Ovary (tissue), 9 donors: ENCODE data around the gene SLC25A38. TPM values are rescaled to one million over a fixed set of nuclear protein-coding genes. Genes with fewer than 3 reads are reported as not detected.
"Not testable (repeated sequence)": the region's sequence is repeated elsewhere in the genome, so short reads cannot be mapped to it uniquely, and the experiment has no call there.

ENCODE experiments used
- DNase-seq, 5 donors: peaks; one replicate each; pipeline ENCODE4 v3.0.0-alpha.2; 2019 to 2020
- H3K27ac ChIP-seq, 2 donors: fragments of 200-600 bp; one replicate each; pipeline versions ENCODE4 v1.5.1 to v1.8.0; 2019 to 2022
- H3K27me3 ChIP-seq: fragments of 200-600 bp; one replicate; pipeline ENCODE4 v1.8.0; 2022
- H3K36me3 ChIP-seq: fragments of 200-600 bp; sonication (generic); one replicate; pipeline ENCODE4 v1.5.1; 2019
- H3K4me1 ChIP-seq: one replicate; pipeline ENCODE4 v1.8.1; 2013; ENCODE audit warnings: mild to moderate bottlenecking, moderate library complexity; ENCODE audit not compliant: insufficient read depth
- H3K4me3 ChIP-seq: fragments of 200-600 bp; sonication (generic); one replicate; pipeline ENCODE4 v1.5.1; 2017
- H3K9me3 ChIP-seq, 2 donors: fragments of 200-600 bp in 1 of 2; sonication (generic) in 1 of 2; one replicate each; pipeline versions ENCODE4 v1.5.1 to v1.8.1; 2013 to 2019; ENCODE audit warnings: mild to moderate bottlenecking in 1 of 2, moderate library complexity in 1 of 2
- EP300 ChIP-seq: sonication (generic); formaldehyde crosslinking; IDR thresholded peaks from one replicate; pipeline ENCODE4 v1.6.1; 2017; ENCODE audit warnings: antibody characterized with exemption
- POLR2A ChIP-seq: fragments of 450-650 bp; IDR thresholded peaks from one replicate; pipeline ENCODE4 v1.6.1; 2017; ENCODE audit warnings: antibody characterized with exemption, mild to moderate bottlenecking, moderate library complexity
- WGBS, 3 donors: extraction: QIAGEN DNeasy Blood & Tissue Kit in 1 of 3; methylation state at CpG; one replicate each; pipeline versions ENCODE4 v1.1.5 to v1.1.7; 2013 to 2017; 5-methylcytosine and 5-hydroxymethylcytosine counted together
- intact Hi-C, 4 donors: fragments of 100-400 bp; cut with DNase I; formaldehyde crosslinking; loops; one replicate each; pipeline versions ENCODE4 v1.11.0 to v1.15.1; 2022 to 2023
- polyA plus RNA-seq, 2 donors: library from polyadenylated mRNA; stranded (reverse); fragments of 200-250 nt in 1 of 2; fragments of 350-450 nt in 1 of 2; fragmentation: Illumina TruSeq in 1 of 2; extraction: RNeasy Lipid Tissue Mini Kit (QIAGEN cat#74804) in 1 of 2; gene quantifications; one replicate each; pipeline ENCODE4 v1.2.3, GENCODE V29; 2013 to 2014
- total RNA-seq, 7 donors: library from RNA; depleted of rRNA in 2 of 7; stranded (reverse); fragments of >200 nt in 2 of 7; fragmentation: NEBNext Ultra II Directional in 3 of 7; extraction: Animal tissue kit (Norgen Biotek cat#: 25700) in 3 of 7; gene quantifications; one replicate each; pipeline versions ENCODE4 v1.1.0 to v1.2.4, GENCODE V29; 2016 to 2023
- TF ChIP-seq, protein P1 (sequence below), 3 donors: fragments of 450-650 bp in 2 of 3; fragments of 200-600 bp in 1 of 3; IDR thresholded peaks; one replicate each; pipeline versions ENCODE4 v1.5.1 to v1.8.0; 2016 to 2022; ENCODE audit warnings: antibody characterized with exemption in 3 of 3, mild to moderate bottlenecking in 1 of 3
- donor health status: DM: no; HTN: no; CAD: no; lungs with moderate emphysema.
- donor health status: DM: no; HTN: no; CAD: no.
- donor health status: Bipolar disorder and iron deficiency.
- donor health status: DM: yes; HTN: yes; CAD: no.
- donor health status: DM: no; HTN: no; CAD: no.
- donor health status: DM: yes; HTN: yes; CAD: no.

SLC25A38 gene
- total and polyA plus RNA-seq, 9 donors, result 28.8 to 70.5 (median 37.2) TPM

DNA sequence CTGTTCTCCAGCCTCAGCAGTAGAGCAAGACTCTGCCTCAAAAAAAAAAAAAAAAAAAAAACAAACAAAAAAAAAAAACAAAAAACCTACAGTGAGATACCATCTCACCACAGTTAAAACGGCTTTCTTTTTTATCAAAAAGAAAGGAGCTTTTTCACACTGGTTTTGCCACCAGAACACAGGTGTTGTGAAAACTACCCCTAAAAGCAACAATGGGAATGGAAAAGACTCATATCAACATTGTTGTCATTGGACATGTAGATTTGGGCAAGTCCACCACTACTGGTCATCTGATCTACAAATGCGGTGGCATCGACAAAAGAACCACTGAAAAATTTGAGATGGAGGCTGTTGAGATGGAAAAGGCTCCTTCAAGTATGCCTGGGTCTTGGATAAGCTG lies 24.8 kb upstream of the SLC25A38 start:
- TF ChIP-seq EP300, result no peak
- TF ChIP-seq POLR2A, result no peak
- TF ChIP-seq, protein P1, sequence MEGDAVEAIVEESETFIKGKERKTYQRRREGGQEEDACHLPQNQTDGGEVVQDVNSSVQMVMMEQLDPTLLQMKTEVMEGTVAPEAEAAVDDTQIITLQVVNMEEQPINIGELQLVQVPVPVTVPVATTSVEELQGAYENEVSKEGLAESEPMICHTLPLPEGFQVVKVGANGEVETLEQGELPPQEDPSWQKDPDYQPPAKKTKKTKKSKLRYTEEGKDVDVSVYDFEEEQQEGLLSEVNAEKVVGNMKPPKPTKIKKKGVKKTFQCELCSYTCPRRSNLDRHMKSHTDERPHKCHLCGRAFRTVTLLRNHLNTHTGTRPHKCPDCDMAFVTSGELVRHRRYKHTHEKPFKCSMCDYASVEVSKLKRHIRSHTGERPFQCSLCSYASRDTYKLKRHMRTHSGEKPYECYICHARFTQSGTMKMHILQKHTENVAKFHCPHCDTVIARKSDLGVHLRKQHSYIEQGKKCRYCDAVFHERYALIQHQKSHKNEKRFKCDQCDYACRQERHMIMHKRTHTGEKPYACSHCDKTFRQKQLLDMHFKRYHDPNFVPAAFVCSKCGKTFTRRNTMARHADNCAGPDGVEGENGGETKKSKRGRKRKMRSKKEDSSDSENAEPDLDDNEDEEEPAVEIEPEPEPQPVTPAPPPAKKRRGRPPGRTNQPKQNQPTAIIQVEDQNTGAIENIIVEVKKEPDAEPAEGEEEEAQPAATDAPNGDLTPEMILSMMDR (IDR thresholded peaks at IDR 0.05), result no peak
- intact Hi-C loops, result no loop called here
- no peak for DNase-seq
- no peaks in the 10 kb centered on the region for H3K27me3 ChIP-seq
- no peak overlapping the region for H3K4me3 ChIP-seq
- whole genome bisulfite sequencing, 3 donors, result 82 to 92% (median 86%) methylated on average over 3 of the region's 3 CpGs
- H3K9me3 ChIP-seq, result no peaks in the 10 kb centered on the region
- H3K4me1 ChIP-seq, result peaks cover 2% of the 10 kb centered on the region
- H3K27ac ChIP-seq, result no peak overlapping the region
- no peaks in the 10 kb centered on the region for H3K36me3 ChIP-seq

DNA sequence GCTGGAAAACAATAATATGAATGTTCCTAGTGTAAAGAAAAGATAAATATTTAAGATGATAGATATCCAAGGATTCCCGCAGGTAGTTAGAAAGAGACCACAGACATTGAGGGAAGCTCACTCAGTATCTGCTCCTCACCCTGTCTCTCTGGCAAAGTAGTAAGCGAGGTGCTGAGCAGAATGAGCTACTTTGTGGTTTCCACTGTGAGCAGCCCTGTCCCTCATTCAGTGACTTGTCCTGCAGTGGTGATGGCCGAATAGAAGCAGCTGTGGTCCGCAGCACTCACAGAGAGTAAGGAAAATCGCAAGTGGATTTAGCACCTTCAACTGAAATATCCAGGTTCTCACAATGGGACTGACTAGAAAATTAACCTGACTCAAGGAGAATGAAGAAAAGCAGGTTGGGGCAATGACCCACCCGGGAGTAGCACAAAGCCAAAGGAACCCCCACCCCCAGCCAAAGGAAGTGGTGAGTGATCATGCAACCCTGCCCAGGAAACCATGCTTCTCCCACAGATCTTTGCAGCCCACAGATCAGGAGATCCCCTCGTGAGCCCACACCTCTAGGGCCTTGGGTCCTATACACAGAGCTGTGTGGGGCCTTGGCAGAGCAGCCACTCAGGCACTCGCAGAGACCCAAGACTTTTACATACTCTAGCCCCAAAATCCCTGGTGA lies 21.8 kb upstream of the SLC25A38 start:
- no peaks in the 10 kb centered on the region for H3K27me3 ChIP-seq
- no peak overlapping the region for H3K4me3 ChIP-seq
- no peaks in the 10 kb centered on the region for H3K9me3 ChIP-seq
- no peak overlapping the region for H3K27ac ChIP-seq
- DNase-seq, result no peak
- TF ChIP-seq EP300 (no peak), POLR2A (no peak)
- TF ChIP-seq, protein P1 (IDR thresholded peaks at IDR 0.05), result no peak
- H3K36me3 ChIP-seq, result no peaks in the 10 kb centered on the region
- 84 to 92% (median 90%) methylated on average over 8 of the region's 8 CpGs for WGBS, 3 donors
- intact Hi-C loops, result no loop called here
- H3K4me1 ChIP-seq, result no peaks in the 10 kb centered on the region

DNA sequence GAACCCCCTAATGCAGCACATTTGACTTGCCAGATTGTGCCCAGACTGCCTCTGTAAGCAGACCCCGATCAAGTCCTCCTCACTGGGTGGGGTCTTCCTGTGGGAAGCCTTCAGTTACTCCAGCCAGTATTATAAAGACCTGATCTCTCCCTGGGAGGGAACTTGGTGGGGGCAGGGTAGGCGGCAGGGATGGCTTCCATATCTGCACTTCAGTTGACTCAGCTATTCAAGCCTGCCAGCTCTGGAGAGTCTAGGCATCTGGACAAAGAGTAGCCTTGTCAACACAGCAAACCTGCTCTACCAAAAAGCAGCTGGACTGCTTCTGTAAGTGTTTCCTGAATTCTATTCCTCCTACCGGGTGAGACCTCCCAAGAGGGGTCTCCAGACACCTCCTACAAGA lies 21.0 kb upstream of the SLC25A38 start:
- TF ChIP-seq, protein P1 (IDR thresholded peaks at IDR 0.05), result no peak
- TF ChIP-seq POLR2A (no peak), EP300 (no peak)
- 13 to 27% (median 20%) methylated on average over 3 of the region's 3 CpGs for WGBS, 3 donors
- H3K4me3 ChIP-seq, result no peak overlapping the region
- no peak for DNase-seq
- H3K4me1 ChIP-seq, result no peaks in the 10 kb centered on the region
- no peaks in the 10 kb centered on the region for H3K36me3 ChIP-seq
- intact Hi-C loops, result no loop called here
- no peaks in the 10 kb centered on the region for H3K9me3 ChIP-seq
- no peaks in the 10 kb centered on the region for H3K27me3 ChIP-seq
- H3K27ac ChIP-seq, result no peak overlapping the region

DNA sequence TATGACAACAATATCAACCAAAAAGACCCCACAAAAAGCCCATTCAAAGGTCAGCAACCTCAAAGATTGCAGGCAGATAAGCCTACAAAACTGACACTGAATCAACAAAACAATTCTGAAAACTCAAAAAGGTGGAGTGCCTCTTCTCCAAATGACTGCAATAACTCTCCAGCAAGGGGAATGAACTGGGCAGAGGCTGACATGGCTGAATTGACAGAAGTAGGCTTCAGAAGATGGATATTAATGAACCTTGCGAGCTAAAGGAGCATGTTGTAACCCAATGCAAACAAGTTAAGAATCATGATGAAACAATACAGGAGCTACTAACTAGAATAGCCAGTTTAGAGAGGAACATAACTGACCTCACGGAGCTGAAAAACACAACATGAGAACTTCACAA lies 20.4 kb upstream of the SLC25A38 start:
- Histone ChIP-seq H3K4me1 (no peaks in the 10 kb centered on the region), H3K4me3 (no peak overlapping the region), H3K9me3 (no peaks in the 10 kb centered on the region), H3K36me3 (no peaks in the 10 kb centered on the region), H3K27ac (no peak overlapping the region), H3K27me3 (no peaks in the 10 kb centered on the region)
- TF ChIP-seq EP300 (no peak), POLR2A (no peak)
- TF ChIP-seq, protein P1 (IDR thresholded peaks at IDR 0.05), result no peak
- no peak for DNase-seq
- WGBS, 3 donors, result 90 to 99% (median 99%) methylated on average over 2 of the region's 2 CpGs
- intact Hi-C loops, result no loop called here

DNA sequence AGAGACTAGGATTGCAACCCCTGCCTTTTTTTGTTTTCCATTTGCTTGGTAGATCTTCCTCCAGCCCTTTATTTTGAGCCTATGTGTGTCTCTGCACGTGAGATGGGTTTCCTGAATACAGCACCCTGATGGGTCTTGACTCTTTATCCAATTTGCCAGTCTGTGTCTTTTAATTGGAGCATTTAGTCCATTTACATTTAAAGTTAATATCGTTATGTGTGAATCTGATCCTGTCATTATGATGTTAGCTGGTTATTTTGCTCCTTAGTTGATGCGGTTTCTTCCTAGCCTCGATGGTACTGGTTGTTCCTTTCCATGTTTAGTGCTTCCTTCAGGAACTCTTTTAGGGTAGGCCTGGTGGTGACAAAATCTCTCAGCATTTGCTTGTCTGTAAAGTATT lies 12.7 kb upstream of the SLC25A38 start:
- intact Hi-C loops, H3K27ac ChIP-seq, H3K27me3 ChIP-seq, H3K9me3 ChIP-seq, H3K4me3 ChIP-seq, H3K36me3 ChIP-seq, H3K4me1 ChIP-seq, DNase-seq: not testable (repeated sequence)
- WGBS, 3 donors, result 88 to 92% (median 91%) methylated on average over 4 of the region's 4 CpGs
